Thyroid gland (tissue), 4 donors: ENCODE results near the gene MYBL2. TPM values are rescaled to one million over a fixed set of nuclear protein-coding genes. Genes with fewer than 3 reads are reported as not detected.
"Not testable (repeated sequence)": the region's sequence is repeated elsewhere in the genome, so short reads cannot be mapped to it uniquely, and the experiment has no call there.

Experiments
- DNase-seq, 2 donors: peaks; one replicate each; pipeline ENCODE4 v3.0.0-alpha.2; 2019
- H3K27ac ChIP-seq, 3 donors: fragments of 200-600 bp; sonication (generic); 1 replicate in 2 of 3; 2 replicates in 1 of 3; pipeline ENCODE4 v1.5.1; 2016 to 2019; ENCODE audit warnings: mild to moderate bottlenecking in 1 of 3, moderate library complexity in 1 of 3
- H3K27me3 ChIP-seq: fragments of 200-600 bp; sonication (generic); one replicate; pipeline ENCODE4 v1.5.1; 2019
- H3K36me3 ChIP-seq, 2 donors: fragments of 200-600 bp; sonication (generic); one replicate each; pipeline ENCODE4 v1.5.1; 2016 to 2019
- H3K4me1 ChIP-seq, 2 donors: fragments of 200-600 bp; sonication (generic); one replicate each; pipeline ENCODE4 v1.5.1; 2017 to 2019
- H3K4me3 ChIP-seq, 3 donors: fragments of 200-600 bp; sonication (generic); replicated peaks in 1 of 3; 1 replicate in 2 of 3; 2 replicates in 1 of 3; pipeline ENCODE4 v1.5.1; 2016; ENCODE audit warnings: mild to moderate bottlenecking in 1 of 3
- H3K9me3 ChIP-seq: fragments of 200-600 bp; sonication (generic); one replicate; pipeline ENCODE4 v1.5.1; 2017
- CTCF ChIP-seq, 6 experiments: fragments of 200-600 bp in 3 of 6; fragments of 450-650 bp in 3 of 6; sonication (generic) in 3 of 6; IDR thresholded peaks; one replicate each; pipeline ENCODE4 v1.5.1; 2016 to 2019; ENCODE audit warnings: antibody characterized with exemption in 6 of 6, mild to moderate bottlenecking in 2 of 6, inconsistent platforms in 1 of 6, moderate library complexity in 1 of 6
- POLR2A ChIP-seq, 2 donors: fragments of 450-650 bp; IDR thresholded peaks; one replicate each; pipeline ENCODE4 v1.6.1; 2017; ENCODE audit warnings: antibody characterized with exemption in 2 of 2, mild to moderate bottlenecking in 2 of 2, moderate library complexity in 1 of 2
- WGBS, 2 donors: methylation state at CpG; one replicate each; pipeline ENCODE4 v1.1.5; 2017; 5-methylcytosine and 5-hydroxymethylcytosine counted together
- intact Hi-C: fragments of 100-400 bp; cut with DNase I; formaldehyde crosslinking; loops from one replicate; pipeline ENCODE4 v1.15.1; 2023
- total RNA-seq, 4 donors: library from RNA; depleted of rRNA; stranded (reverse); fragments of >200 nt; gene quantifications; one replicate each; pipeline ENCODE4 v1.2.3, GENCODE V29; 2016

Gene MYBL2
- total RNA-seq, 4 donors from 2014 or later, result 0.22 to 0.54 (median 0.46) TPM; not detected in 1

- DNase-seq, result no peak
- no peak for TF ChIP-seq POLR2A (IDR thresholded peaks at IDR 0.05)
- TF ChIP-seq CTCF (IDR thresholded peaks at IDR 0.05), result no peak
- Histone ChIP-seq H3K27ac (no peak overlapping the region), H3K4me3 (no peak overlapping the region), H3K4me1 (no peaks in the 10 kb centered on the region), H3K36me3 (no peaks in the 10 kb centered on the region), H3K9me3 (no peaks in the 10 kb centered on the region), H3K27me3 (no peaks in the 10 kb centered on the region)
- 91 to 96% methylated on average over 3 of the region's 3 CpGs for WGBS, 2 donors
- intact Hi-C loops, result no loop called here
Observed at GRCh38 chr20:43653966-43654365, 12.9 kb upstream of the MYBL2 start.

- H3K4me1 ChIP-seq, H3K4me3 ChIP-seq: not testable (repeated sequence)
Observed at GRCh38 chr20:43655176-43655575, 11.7 kb upstream of the MYBL2 start.

GRCh38 chr20:43655937-43656336, 11.0 kb upstream of the MYBL2 start:
- H3K4me3 ChIP-seq, result no peak overlapping the region
- no peak overlapping the region for H3K27ac ChIP-seq
- H3K36me3 ChIP-seq, result no peaks in the 10 kb centered on the region
- no peaks in the 10 kb centered on the region for H3K9me3 ChIP-seq
- intact Hi-C loops, result no loop called here
- H3K4me1 ChIP-seq, result no peaks in the 10 kb centered on the region
- H3K27me3 ChIP-seq, result no peaks in the 10 kb centered on the region
- 78 to 85% methylated on average over 3 of the region's 3 CpGs for WGBS, 2 donors
- no peak for TF ChIP-seq POLR2A (IDR thresholded peaks at IDR 0.05)
- TF ChIP-seq CTCF (IDR thresholded peaks at IDR 0.05), result no peak
- no peak for DNase-seq

More at GRCh38 chr20:43655176-43655575, 11.7 kb upstream of the MYBL2 start:
- intact Hi-C loops, H3K27ac ChIP-seq, H3K9me3 ChIP-seq, H3K36me3 ChIP-seq, H3K27me3 ChIP-seq, DNase-seq: not testable (repeated sequence)
- 87 to 91% methylated on average over 6 of the region's 6 CpGs for WGBS, 2 donors

- DNase-seq, result no peak
- TF ChIP-seq CTCF (IDR thresholded peaks at IDR 0.05), result no peak
- H3K4me3 ChIP-seq, result no peak overlapping the region
- H3K36me3 ChIP-seq, result no peaks in the 10 kb centered on the region
- intact Hi-C loops, result no loop called here
- H3K27me3 ChIP-seq, result no peaks in the 10 kb centered on the region
- 70 to 78% methylated on average over 11 of the region's 11 CpGs for WGBS, 2 donors
- no peak overlapping the region for H3K27ac ChIP-seq
- no peaks in the 10 kb centered on the region for H3K9me3 ChIP-seq
- H3K4me1 ChIP-seq, result no peaks in the 10 kb centered on the region
Observed at GRCh38 chr20:43658069-43658722, 8.7 kb upstream of the MYBL2 start.

GRCh38 chr20:43658723-43659419, 8.0 kb upstream of the MYBL2 start:
- 80 to 85% methylated on average over 6 of the region's 6 CpGs for WGBS, 2 donors
- no peaks in the 10 kb centered on the region for H3K4me1 ChIP-seq
- no peaks in the 10 kb centered on the region for H3K36me3 ChIP-seq
- no peaks in the 10 kb centered on the region for H3K9me3 ChIP-seq
- H3K27ac ChIP-seq, result no peak overlapping the region
- TF ChIP-seq POLR2A (IDR thresholded peaks at IDR 0.05) (no peak), CTCF (IDR thresholded peaks at IDR 0.05) (no peak)
- no peaks in the 10 kb centered on the region for H3K27me3 ChIP-seq
- no peak for DNase-seq
- intact Hi-C loops, result no loop called here
- H3K4me3 ChIP-seq, result no peak overlapping the region
